Stomach smooth muscle (tissue), 2 donors: ENCODE data around the gene GLTP.

ENCODE experiments used
- H3K27ac ChIP-seq: one replicate; pipeline ENCODE4 v1.7.0; 2013; ENCODE audit warnings: mild to moderate bottlenecking, low read length, inconsistent platforms
- H3K27me3 ChIP-seq, 2 donors: one replicate each; pipeline ENCODE4 v1.7.0; 2013; ENCODE audit warnings: low read length in 2 of 2; ENCODE audit not compliant: insufficient read depth in 2 of 2, control insufficient read depth in 1 of 2
- H3K36me3 ChIP-seq, 2 donors: one replicate each; pipeline ENCODE4 v1.7.0; 2013; ENCODE audit warnings: low read length in 2 of 2; ENCODE audit not compliant: control insufficient read depth in 2 of 2, insufficient read depth in 2 of 2
- H3K4me1 ChIP-seq: one replicate; pipeline ENCODE4 v1.7.0; 2013; ENCODE audit warnings: low read length; ENCODE audit not compliant: control insufficient read depth, insufficient read depth
- H3K4me3 ChIP-seq, 2 donors: one replicate each; pipeline ENCODE4 v1.7.0; 2013; ENCODE audit warnings: low read length in 2 of 2
- H3K9ac ChIP-seq, 2 donors: one replicate each; pipeline ENCODE4 v1.7.0; 2013; ENCODE audit warnings: low read length in 2 of 2, mild to moderate bottlenecking in 1 of 2
- H3K9me3 ChIP-seq, 2 donors: one replicate each; pipeline ENCODE4 v1.7.0; 2013; ENCODE audit warnings: low read length in 2 of 2; ENCODE audit not compliant: control insufficient read depth in 2 of 2
- donor health status: healthy.
- donor health status: Pancreatic carcinoma.

GLTP gene

DNA sequence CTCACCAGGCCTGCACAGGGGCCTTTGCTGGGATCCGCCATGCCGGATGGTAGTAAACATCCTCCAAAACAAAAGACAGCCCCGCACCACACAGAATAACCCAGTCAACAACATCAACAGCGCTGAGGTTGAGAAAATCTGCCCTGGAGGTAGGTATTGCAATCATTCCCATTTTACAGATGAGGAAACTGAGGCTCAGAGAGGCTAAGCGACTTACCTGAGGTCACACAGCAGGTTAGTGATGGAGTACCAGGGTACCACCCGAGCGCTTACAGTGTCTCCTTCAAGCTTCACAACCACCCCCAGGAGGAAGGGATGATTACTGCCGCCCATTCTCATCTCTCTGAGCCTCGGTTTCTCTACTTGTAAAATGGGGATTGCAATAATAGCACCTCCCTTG is 62.1 kb downstream of the GLTP start:
- H3K27me3 ChIP-seq, result peaks cover 14 to 20% of the 10 kb centered on the region in 2 donors
- no peaks in the 10 kb centered on the region for H3K36me3 ChIP-seq
- no peak overlapping the region for H3K4me3 ChIP-seq
- H3K9me3 ChIP-seq, result no peaks in the 10 kb centered on the region
- H3K9ac ChIP-seq, result no peak overlapping the region
- no peaks in the 10 kb centered on the region for H3K4me1 ChIP-seq
- H3K27ac ChIP-seq, result no peak overlapping the region

DNA sequence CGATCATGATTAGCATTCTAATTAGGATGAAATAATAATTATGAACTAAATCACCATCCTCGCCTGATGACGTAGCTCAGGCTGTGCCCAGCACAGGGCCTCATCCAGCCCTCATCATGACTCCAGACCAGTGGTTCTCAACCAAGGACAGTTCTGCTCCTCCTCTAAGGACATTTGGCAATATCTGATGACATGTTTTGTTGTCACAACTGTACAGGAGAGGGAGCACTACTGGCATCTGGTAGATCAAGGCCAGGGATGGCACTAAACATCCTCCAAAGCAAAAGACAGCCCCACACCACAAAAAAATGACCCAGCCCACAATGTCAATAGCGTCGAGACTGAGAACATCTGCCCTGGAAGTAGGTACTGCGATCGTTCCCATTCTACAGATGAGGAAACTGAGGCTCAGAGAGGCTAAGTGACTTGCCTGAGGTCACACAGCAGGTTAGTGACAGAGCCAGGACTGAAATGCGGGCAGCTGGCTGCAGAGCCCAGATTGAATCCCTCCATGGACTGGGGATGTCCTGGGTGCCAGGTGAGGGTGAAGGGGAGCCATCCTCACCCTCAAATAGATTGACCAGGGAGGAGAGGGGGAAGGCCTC is 62.6 kb downstream of the GLTP start:
- peaks cover 14 to 20% of the 10 kb centered on the region in 2 donors for H3K27me3 ChIP-seq
- no peak overlapping the region for H3K4me3 ChIP-seq
- H3K27ac ChIP-seq, result no peak overlapping the region
- H3K4me1 ChIP-seq, result no peaks in the 10 kb centered on the region
- H3K9ac ChIP-seq, result no peak overlapping the region
- no peaks in the 10 kb centered on the region for H3K9me3 ChIP-seq
- no peaks in the 10 kb centered on the region for H3K36me3 ChIP-seq

DNA sequence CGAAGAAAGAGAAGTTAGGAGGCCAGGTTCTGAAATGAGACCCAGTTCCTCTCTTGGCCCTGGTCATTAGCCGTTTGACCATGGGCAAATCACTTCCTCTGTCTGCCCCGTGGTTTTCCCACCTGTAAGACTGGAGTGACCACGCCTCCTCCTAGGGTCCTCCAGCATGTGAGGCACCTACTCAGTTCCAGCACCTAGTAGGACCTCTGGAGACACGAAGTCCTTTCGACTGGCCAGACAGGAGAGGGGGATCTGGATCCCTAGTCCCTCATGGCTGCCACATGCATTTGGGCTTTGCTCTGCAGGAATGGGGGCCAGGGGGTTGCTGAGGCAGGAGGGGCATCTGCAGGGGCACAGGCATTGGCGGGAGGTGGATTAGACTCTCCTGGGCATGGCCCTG is 63.5 kb downstream of the GLTP start:
- no peaks in the 10 kb centered on the region for H3K4me1 ChIP-seq

DNA sequence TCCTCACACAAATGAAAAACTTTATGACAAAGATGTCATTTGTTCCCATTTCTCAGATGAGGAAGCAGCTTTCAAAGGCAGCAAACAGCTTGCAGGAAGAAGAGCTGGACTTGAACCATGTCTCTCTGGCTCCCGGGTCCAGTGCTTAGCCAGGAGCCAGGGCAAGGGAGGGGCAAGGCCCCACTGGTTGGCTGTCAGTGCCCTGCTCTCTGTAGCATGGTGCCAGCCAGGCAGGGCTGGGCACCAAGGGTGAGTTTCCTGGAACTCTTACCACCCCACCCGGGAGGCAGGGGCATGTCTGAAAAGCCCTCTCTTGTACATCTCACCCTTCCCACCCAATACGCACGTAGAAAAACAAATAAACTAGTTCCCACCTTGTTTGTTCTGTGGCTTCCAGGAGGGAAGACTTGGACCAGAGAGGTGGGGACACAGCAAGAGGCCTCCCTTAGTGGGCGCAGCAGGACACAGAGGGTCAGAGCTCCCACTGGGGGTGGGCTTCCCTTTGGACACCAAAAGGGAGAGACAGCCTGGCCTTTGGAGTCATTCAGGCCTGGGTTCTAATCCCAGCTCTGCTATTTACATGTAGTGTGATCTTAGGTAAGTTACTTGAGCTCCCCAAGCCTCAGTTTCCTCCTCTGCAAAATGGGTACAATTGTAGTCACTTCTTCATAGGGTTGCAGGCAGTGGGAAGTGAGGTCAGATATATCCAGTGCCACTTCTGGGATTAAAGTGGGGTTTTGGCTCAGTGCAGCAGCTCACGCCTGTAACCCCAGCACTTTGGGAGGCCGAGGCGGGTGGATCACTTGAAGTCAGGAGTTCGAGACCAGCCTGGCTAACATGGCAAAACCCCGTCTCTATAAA is 64.4 kb downstream of the GLTP start:
- Histone ChIP-seq H3K9ac (no peak overlapping the region), H3K9me3 (no peaks in the 10 kb centered on the region), H3K27ac (no peak overlapping the region), H3K4me3 (no peak overlapping the region), H3K36me3 (no peaks in the 10 kb centered on the region), H3K4me1 (no peaks in the 10 kb centered on the region), H3K27me3 (peaks cover 14 to 20% of the 10 kb centered on the region in 2 donors)

More for the DNA sequence above, 63.5 kb downstream of the GLTP start:
- H3K36me3 ChIP-seq, result no peaks in the 10 kb centered on the region
- H3K27me3 ChIP-seq, result peaks cover 14 to 20% of the 10 kb centered on the region in 2 donors
- H3K4me3 ChIP-seq, result no peak overlapping the region
- no peaks in the 10 kb centered on the region for H3K9me3 ChIP-seq
- H3K9ac ChIP-seq, result no peak overlapping the region
- H3K27ac ChIP-seq, result no peak overlapping the region

DNA sequence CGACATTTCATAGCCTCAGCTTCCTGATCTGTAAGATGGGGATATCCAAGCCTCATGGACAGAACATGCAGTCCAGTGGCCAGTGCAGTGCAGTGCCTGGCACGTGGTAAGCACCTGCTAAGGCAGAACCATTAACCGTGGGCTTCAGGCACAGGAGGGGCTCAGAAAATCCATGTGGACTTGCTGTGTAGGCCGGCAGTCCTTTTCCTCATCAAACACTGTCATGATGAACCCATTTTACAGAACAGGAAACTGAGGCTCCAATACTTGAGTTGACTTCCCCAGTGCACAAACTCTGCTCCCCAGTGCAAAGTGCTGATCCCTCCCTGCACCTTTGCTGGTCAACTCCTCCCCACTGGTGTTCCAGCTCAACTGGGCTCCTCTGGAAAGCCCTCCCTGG is 65.1 kb downstream of the GLTP start:
- Histone ChIP-seq H3K36me3 (no peaks in the 10 kb centered on the region), H3K27ac (no peak overlapping the region), H3K9me3 (no peaks in the 10 kb centered on the region), H3K9ac (no peak overlapping the region), H3K4me1 (no peaks in the 10 kb centered on the region), H3K4me3 (no peak overlapping the region), H3K27me3 (peaks cover 16 to 20% of the 10 kb centered on the region in 2 donors)

DNA sequence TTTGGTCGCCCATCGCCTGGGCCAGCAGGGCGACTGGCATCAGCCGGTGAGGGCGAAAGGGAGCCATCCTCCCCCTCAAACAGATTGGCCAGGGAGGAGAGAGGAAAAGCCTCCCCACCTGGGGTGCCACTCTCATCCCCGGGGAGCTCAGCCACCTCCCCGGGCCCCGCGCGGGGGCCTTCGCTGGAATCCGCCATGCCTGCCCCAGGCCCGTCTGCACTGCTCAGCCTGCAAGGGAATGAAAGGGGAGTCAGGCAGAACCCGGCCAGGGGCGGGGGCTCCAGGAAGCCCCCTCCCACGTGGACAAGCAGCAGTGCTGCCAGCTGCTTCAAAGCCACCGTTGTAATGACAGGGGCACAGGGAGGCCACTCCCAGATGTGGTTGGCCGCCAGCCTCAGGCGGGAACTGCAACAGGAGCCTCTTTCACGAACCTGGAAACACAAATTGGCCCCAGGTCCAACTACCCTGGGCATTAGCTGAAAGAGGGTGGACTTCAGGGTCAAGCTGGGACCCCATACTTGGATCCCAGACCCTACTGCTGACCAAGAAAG is 65.7 kb downstream of the GLTP start:
- Histone ChIP-seq H3K9me3 (no peaks in the 10 kb centered on the region), H3K4me1 (no peaks in the 10 kb centered on the region), H3K36me3 (no peaks in the 10 kb centered on the region), H3K9ac (no peak overlapping the region), H3K27ac (no peak overlapping the region), H3K27me3 (peaks cover 20% of the 10 kb centered on the region in 2 donors), H3K4me3 (no peak overlapping the region)

DNA sequence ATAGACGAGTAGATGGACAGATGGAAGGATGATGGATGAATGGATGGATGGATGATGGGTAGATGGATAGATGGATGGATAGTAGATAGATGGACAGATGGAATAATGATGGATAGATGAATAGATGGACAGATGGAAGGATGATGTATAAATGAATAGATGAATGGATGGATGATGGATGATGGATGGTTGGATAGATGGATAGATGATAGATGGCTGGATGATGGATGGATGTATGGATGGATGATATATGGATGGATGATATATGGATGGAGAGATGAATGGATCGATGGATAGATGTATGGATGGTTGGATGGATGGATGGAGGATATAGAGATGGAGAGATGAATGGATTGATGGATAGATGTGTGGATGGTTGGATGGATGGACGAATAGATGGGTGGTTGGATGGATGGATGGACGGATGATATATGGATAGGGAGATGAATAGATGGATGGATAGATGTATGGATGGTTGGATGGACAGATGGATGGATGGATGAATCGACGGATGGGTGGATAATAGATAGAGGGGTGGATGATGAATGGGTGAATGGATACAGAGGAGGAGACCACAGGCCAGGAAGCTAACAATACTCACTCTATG is 66.4 kb downstream of the GLTP start:
- Histone ChIP-seq H3K27me3 (peaks cover 15 to 17% of the 10 kb centered on the region in 2 donors), H3K4me3 (no peak overlapping the region), H3K4me1 (no peaks in the 10 kb centered on the region), H3K9ac (no peak overlapping the region), H3K27ac (no peak overlapping the region), H3K9me3 (no peaks in the 10 kb centered on the region), H3K36me3 (no peaks in the 10 kb centered on the region)

DNA sequence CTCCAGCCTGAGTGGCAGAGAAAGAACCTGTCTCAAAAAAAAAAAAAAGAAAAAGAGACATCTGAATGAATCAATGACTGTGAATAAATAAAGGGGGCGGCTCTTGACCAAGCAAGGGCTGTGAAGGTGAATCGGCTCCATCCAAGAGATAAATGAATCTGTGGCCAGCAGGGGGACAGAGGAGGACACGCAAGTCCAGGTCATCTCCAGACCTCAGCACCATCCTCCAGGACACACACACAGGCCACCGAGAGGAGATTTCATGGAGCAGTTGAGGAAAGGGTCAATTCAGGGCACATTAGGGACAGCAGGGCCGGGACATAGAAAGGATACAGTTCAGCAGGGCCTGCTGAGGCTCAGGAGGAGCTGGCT is 68.7 kb downstream of the GLTP start:
- Histone ChIP-seq H3K9me3 (no peaks in the 10 kb centered on the region), H3K27ac (no peak overlapping the region), H3K27me3 (peaks cover 0 to 8% of the 10 kb centered on the region in 2 donors), H3K4me1 (no peaks in the 10 kb centered on the region), H3K9ac (no peak overlapping the region), H3K4me3 (no peak overlapping the region), H3K36me3 (no peaks in the 10 kb centered on the region)

DNA sequence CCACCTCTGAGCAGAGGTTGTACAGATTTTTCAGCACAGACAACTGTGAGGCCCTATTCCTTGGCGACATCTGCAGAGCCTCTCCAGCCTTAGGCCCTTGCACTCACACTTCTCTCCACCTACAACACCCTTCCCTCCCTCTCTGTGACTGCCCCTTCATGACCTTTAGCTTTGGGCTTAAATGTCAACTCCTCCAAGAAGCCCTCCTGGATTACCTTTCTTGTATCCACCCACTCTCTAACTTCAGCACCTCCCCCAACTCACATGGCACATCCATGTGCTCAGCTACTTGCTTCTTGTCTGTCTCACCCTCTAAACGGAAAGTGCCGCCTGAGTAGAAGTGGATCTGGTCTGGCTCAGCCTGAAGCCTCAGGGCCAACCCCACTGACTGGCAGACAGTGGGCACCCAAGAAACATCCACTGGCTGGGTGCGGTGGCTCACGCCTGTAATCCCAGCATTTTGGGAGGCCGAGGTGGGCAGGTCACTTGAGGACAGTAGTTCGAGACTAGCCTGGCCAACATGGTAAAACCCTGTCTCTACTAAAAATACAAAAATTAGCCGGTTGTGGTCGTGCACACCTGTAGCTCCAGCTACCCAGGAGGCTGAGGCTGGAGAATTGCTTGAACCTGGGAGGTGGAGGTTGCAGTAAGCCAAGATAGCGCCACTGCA is 69.3 kb downstream of the GLTP start:
- no peak overlapping the region for H3K4me3 ChIP-seq
- H3K36me3 ChIP-seq, result no peaks in the 10 kb centered on the region

DNA sequence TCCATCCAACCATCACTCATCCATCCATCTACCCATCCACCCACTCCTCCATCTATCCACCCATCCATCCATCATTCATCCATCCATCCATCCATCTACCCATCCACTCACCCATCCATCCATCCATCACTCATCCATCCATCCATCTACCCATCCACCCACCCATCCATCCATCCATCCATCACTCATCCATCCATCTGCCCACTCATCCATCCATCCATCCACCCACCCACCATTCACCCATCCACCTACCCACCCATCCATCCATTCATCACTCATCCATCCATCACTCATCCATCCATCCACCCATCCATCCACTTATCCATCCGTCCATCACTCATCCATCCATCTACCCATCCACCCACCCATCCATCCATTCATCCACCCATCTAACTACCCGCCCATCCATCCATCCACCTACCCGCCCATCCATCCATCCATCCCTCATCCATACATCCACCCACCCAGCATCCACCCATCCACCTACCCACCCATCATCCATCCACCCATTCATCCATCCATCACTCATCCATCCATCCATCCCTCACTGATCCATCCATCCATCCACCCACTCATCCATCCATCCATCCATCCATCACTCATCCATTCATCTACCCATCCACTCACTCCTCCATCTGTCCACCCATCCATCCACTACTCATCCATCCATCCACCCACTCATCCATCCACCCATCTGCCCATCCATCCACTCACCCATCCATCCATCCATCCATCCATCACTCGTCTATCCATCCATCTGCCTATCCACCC is 71.3 kb downstream of the GLTP start:
- Histone ChIP-seq H3K9ac (no peak overlapping the region), H3K36me3 (no peaks in the 10 kb centered on the region), H3K4me1 (peaks cover 6% of the 10 kb centered on the region), H3K27ac (no peak overlapping the region), H3K27me3 (peaks cover 0 to 6% of the 10 kb centered on the region in 2 donors), H3K4me3 (no peak overlapping the region), H3K9me3 (no peaks in the 10 kb centered on the region)

More for the DNA sequence above, 69.3 kb downstream of the GLTP start:
- Histone ChIP-seq H3K27ac (no peak overlapping the region), H3K9ac (no peak overlapping the region), H3K9me3 (no peaks in the 10 kb centered on the region), H3K27me3 (peaks cover 0 to 8% of the 10 kb centered on the region in 2 donors), H3K4me1 (no peaks in the 10 kb centered on the region)
